A549 treated with CORT108297 at 1 μM for 4 hours (cell line): ENCODE measurements around the gene ABCG1. TPM values are rescaled to one million over a fixed set of nuclear protein-coding genes. Genes with fewer than 3 reads are reported as not detected.

Experiments used
- total RNA-seq: library from RNA; stranded (reverse); fragments of 200-300 nt; extraction: Qiagen RNA extraction; gene quantifications from 5 replicates; pipeline ENCODE4 v1.2.3, GENCODE V29; 2022

ABCG1 gene
- 2.5 to 3.6 TPM (median 2.9 TPM) in 5 replicates for total RNA-seq

DNA sequence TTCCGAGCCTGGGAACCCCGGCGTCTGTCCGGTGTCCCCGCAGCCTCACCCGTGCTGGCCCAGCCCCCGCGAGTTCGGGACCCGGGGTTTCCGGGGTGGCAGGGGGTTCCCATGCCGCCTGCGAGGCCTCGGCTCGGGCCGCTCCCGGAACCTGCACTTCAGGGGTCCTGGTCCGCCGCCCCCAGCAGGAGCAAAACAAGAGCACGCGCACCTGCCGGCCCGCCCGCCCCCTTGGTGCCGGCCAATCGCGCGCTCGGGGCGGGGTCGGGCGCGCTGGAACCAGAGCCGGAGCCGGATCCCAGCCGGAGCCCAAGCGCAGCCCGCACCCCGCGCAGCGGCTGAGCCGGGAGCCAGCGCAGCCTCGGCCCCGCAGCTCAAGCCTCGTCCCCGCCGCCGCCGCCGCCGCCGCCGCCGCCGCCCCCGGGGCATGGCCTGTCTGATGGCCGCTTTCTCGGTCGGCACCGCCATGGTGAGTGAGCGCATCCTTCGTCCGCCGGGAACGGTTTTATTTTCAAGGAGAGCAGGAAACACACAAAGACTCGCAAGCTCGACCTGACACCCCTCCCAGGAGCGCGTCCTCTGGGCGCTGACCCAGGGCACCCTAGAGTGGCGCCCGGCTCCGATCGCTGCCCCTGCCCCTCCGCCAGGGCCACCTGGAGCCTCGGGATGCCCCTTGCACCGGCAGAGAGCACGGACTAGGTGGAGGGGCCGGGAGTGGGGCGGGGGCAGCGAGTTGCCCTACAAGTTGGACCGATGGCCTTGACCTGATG is at the start of gene ABCG1:
Gene ABCG1, plus strand, starts transcription at position 305 of the 770 bp plus-strand sequence. Its CDS starts 123 bp downstream, at position 428.

DNA sequence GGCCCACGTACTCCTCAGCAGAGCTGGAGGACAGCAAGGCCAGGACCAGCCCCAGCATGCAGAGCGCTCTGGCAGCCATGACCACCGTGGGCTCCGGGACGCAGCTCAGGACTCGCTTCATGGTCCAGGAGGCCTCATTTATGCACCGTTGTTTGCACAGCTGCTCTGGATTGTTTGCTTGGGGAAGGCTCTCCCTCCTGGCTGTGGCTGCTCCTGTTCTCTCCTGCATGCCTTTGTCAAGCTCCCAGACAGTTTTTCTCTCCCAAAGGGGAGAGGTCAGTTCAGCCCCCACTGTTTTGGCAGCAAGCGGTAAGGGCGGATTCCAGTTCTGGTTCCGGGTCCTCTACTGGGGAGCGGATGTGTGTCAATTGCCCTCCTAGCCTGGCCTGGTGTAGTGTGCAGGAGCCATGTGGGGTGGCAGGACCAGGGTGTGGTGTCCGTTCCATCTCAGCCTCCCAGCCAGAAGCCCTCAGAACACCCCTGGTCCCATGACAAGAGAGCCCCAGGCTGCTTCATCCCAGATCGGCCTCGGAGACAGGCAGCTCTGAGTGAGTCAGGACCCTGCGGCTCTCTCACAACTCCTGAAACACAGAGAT is 96.5 kb downstream of the ABCG1 start, which contains the start of gene TFF3:
Gene TFF3, minus strand, starts transcription at position 114 of the 596 bp plus-strand sequence. Its CDS starts 35 bp downstream, at position 79.

Other genes starting within 250 kb of the ABCG1 start
- gene ZBTB21, start 208.8 kb upstream of the ABCG1 start, total RNA-seq = 4.5 to 6.3 TPM (median 5.6 TPM) in 5 replicates
- gene UMODL1, start 147.8 kb upstream of the ABCG1 start, total RNA-seq = not detected in 5 replicates
- gene TFF3, start 96.3 kb downstream of the ABCG1 start, total RNA-seq = not detected in 5 replicates
- gene TFF2, start 131.9 kb downstream of the ABCG1 start, total RNA-seq = not detected in 5 replicates
- gene TFF1, start 147.4 kb downstream of the ABCG1 start, total RNA-seq = 25.4 to 31.4 TPM (median 29.3 TPM) in 5 replicates
- gene TMPRSS3, start 176.9 kb downstream of the ABCG1 start, total RNA-seq = 0.14 to 0.42 TPM (median 0.19 TPM) in 5 replicates
- 0.10 to 0.16 TPM (median 0.13 TPM) in 5 replicates for gene UBASH3A, start 184.8 kb downstream of the ABCG1 start, total RNA-seq